ENCODE results near the gene ICA1L.
"Not testable (repeated sequence)": the region's sequence is repeated elsewhere in the genome, so short reads cannot be mapped to it uniquely, and the experiment has no call there.

Gene ICA1L

DNA sequence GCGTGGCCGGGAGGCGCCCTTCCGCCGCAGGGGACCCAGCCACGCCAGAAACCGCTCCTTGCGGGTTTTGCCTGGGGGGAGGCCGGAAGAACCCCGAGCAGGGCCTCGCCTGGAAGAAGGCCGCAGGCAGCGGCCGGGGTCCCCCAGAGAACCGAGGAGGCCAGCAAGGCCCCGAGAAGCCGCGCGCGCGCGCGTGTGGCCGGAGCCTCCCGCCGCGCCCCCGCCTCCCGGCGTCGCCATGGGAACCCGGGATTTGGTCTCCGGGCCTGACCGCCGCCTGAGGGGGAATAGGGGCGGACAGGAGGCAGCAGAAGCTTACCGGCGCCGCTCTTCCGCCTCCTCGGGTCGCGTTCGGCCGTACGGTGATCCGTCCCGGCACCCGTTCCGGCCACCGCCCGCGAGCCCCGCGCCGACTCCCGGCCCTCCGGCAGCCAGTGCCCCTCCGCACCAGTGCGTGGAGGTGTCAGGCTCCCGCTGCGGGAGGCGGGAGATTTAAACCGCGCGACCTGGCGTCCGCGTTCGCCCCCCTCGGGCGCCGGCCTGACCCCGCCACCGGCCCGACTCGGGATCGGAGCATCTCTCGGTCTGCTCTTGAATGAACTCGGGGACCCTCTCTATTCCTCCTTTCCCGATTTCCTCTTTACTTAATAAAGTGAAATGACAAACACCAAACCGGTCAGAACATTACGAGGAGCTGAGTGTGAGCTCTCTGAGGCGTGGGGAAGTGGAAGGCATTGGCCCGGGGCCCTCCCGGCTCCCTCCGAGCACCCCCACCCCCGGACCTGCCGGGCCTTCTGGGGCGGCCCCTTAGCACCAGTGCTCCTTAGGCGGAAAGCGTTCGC lies at the start of gene ICA1L:
TSS of gene ICA1L (minus strand) at position 467 of the 842 bp plus-strand sequence. CDS start 42,757 bp downstream, outside the sequence.
- DNase-seq (ENCODE audit: low read depth in 3 of 3) = peak; percentile 17 to 33 (median 28)

DNA sequence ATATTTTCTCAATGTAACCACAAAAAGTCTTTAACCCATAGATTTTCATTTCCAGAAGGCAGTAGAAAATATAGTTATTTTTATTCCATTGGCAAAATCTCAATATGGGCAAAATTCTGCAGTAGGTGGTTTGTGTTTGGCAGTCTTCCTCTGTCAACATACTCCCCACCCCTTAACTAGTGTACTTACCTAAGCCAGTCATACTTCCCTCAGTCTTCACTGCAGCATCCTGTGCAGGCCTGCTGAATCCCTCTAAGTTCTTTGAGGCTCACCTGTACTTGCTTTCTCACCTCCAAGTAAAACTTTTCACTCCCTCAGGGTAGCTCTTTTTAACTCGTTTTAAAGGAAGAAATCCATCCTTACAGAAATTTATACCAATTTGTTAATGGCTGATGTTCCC lies 47.3 kb upstream of the ICA1L start:
- no peak for DNase-seq (ENCODE audit: low read depth in 3 of 3)

DNA sequence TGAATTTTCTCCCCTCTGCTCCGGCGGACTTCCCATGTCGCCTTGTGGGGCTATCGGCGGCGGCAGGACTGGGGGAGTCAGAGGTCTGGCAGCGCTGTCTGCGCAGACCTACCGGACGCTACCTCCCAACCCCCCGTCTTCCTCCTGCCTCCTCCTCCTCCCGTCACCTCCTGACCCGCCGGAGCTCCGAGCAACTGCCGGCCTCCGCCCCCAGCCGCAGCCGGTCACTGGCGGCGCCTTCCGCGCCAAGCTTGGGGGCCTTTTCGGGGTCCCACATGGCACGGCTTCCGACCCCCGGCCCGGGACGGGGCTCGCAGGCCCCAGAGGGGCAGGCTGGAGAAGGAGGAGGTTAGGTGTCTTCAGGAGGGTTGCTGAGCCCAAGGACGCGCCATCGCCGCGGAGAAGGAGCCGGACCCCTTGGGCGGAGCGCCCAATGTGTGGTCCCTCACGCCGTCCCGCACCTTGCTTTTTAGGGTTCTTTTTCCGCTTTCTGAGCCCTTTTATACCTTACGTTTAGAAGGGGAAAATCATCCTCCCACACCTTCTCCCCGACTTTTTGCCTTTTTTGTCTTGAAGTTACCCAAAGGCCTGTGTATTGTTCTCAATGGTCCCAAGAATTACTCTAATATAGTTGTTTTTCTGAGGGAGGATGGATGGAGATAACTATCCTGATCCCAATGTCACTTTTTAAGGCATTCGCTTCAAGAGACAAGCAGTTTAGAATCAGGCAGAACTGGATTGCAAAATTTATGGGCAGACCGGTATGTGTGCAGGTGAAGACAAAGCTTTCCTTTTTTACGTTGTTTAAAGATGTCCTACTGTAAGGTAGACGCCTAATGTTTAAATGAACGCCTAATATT lies 41.0 kb upstream of the ICA1L start:
- peak in 2 of 3 experiments; percentile 2 to 26 for DNase-seq (ENCODE audit: low read depth in 3 of 3)

DNA sequence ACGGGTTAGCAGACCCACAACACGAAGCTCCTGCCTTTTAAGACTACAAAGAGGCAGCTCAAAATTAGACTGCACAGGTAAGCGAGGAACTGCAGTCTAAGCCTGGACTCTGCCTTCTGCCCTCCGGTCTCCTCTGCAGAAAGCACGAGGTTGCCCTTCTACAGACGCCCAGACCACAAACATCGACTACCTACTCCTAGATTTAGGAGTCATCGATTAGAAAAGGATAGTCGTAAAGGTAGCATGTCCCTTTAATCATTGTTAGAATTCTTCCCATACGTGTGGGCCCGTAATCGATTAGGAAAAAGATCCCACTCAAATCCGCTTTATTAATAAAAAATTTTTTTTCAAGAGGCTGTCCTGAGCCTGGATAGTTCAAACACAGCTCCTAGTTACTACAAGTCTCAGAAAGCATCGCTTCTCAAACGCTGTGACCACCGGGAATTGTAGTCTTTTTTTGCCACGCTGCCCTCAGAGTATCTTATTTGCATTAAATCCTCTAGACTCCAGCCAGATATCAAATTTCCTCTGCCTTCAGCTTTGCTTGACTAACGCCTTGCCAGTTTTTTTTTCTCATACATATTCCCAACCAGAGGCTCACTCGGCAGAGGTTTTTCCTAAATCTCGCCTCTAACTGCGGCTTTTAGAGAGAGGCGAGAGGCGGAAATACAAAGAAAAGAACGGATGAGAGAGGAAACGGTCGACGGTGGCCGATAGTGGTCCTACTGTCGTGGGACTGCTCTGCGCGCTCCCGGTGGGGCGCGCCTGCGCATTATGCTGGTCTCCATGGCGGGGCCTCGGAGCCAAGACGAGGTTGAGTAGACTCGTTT lies 40.2 kb upstream of the ICA1L start, which contains the start of the genes CARF and WDR12:
TSS of gene CARF (plus strand) at position 764 of the 830 bp plus-strand sequence. CDS start 29,628 bp downstream, outside the sequence.
TSS of gene WDR12 (minus strand) at position 162 of the 830 bp plus-strand sequence. CDS start 197 bp downstream, outside the sequence.
- peak; percentile 73 to 79 (median 78) for DNase-seq (ENCODE audit: low read depth in 3 of 3)

DNA sequence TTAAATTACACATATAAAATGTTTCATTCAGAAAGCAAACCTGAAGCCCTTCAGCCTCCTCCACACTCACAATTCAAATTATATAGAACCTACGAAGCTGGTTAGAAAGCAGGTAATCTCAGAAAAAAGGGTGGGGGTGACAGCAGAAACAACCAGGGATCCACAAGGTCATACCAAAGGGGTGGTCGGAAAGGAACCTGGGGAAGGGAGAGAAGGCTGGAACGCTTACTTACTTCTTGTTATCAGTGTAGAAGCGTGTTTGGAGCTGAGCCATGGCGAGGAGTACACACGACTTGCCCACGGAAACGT lies 39.6 kb upstream of the ICA1L start:
- DNase-seq (ENCODE audit: low read depth in 3 of 3) = no peak

DNA sequence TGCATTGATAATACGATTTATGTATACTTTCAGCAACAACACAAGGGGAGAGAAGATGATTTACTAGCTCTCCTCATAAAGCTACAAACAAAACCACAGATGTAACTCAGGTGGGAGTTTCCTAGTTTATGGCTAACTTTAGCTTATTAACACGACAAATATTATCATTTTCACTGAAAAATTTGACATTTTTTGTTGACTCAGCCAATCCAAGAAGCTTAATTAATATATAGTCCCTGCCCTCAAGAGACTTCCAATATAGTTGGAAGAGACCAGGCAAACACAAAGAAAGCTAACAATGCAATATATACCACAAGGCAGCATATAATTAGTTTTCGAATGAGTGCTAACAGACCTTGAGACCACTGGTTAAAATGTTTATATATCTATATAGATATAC lies 39.1 kb upstream of the ICA1L start:
- DNase-seq (ENCODE audit: low read depth in 3 of 3) = no peak

DNA sequence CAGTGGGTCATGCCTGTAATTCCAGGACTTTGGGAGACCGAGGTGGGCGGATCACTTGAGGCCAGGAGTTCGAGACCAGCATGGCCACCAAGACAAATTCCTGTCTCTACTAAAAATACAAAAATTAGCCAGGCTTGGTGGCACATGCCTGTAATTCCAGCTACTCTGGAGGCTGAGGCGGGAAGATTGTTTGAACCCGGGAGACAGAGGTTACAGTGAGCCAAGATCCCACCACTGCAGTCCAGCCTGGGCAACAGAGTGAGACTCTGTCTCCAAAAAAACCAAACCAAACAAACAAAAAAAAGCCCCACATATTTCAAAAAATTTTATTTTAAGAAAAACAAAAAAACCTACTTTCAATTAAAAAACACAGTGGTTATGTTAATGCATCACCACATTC lies 38.7 kb upstream of the ICA1L start:
- not testable (repeated sequence) for DNase-seq (ENCODE audit: low read depth in 3 of 3)

DNA sequence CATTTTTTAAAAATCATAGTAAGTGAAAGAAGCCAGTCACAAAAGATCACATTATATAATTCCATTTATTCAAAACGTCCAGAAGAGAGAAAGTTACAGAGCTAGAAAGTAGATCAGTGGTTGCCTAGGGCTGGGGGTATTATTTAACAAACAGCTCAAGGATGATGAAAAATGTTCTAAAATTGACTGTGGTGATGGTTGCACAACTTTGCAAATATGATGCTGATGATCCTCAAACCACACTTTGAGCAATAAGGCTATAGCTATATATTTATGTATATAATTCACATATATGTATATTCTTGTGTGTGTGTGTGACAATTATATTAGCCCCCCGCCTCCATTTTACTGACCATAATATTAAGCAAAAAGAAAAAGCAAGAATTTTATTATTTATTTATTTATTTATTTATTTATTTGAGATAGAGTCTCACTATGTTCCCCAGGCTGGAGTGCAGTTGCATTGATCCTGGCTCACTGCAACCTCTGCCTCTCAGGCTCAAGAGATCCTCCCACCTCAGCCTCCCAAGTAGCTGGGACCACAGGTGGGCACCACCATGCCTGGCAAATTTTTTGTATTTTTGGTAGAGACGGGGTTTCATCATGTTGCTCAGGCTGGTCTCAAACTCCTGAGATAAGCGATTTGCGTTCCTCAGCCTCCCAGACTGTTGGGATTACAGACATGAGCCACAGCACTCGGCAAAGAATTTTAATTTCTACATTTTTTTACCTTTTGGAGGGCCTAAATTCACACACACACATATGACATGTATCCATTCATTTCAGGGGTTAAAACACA lies 38.0 kb upstream of the ICA1L start:
- no peak for DNase-seq (ENCODE audit: low read depth in 3 of 3)

DNA sequence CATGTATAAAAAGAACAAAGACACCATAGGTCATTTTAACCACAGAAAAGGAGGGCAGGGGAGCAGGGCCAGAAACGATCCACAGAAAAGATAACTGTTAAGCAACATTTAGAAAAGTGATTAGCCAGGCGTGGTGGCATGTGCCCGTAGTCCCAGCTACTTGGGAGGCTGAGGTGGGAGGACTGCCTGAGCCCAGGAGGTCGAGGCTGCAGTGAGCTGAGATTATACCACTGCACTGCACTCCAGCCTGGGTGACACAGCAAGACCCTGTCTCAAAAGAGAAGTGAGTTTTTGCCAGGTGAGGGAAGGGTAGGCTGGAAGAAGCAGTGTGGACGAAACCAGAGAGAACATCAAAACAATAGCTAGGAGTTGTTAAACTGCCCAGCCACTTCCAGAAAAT lies 36.6 kb upstream of the ICA1L start:
- DNase-seq (ENCODE audit: low read depth in 3 of 3) = no peak

DNA sequence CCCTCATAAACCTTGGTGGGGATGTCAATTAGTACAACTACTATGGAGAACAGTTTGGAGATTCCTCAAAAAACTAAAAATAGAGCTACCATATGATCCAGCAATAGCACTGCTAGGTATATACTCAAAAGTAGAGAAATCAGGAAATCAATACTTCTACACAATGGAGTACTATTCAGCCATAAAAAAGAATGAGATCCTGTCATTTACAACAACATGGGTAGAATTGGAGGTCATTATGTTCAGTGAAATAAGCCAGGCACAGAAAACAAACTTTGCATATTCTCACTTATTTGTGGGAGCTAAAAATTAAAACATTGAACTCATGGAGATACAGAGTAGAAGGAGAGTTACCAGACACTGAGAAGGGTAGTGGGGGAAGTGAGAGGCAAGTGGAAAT lies 33.9 kb upstream of the ICA1L start:
- DNase-seq (ENCODE audit: low read depth in 3 of 3) = not testable (repeated sequence)

DNA sequence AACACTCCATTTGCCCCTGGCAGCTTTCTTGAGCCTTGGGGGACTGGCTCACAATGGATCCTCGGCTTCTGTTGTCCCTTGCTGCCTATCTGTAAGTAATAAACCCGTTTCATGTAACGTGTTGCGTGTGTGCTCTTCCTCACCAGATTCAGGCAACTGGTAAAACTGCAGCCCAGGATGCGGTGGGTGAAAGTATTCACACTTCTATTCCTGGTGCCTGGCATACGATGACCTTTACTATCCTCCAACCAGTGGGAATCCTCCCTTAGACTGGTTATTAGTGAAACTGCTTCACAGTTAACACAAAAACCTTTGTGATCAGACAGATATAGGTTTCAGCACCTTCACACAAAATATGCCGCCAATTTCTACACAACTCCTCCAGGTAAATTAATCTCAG lies 13.6 kb upstream of the ICA1L start:
- DNase-seq (ENCODE audit: low read depth in 3 of 3) = no peak

DNA sequence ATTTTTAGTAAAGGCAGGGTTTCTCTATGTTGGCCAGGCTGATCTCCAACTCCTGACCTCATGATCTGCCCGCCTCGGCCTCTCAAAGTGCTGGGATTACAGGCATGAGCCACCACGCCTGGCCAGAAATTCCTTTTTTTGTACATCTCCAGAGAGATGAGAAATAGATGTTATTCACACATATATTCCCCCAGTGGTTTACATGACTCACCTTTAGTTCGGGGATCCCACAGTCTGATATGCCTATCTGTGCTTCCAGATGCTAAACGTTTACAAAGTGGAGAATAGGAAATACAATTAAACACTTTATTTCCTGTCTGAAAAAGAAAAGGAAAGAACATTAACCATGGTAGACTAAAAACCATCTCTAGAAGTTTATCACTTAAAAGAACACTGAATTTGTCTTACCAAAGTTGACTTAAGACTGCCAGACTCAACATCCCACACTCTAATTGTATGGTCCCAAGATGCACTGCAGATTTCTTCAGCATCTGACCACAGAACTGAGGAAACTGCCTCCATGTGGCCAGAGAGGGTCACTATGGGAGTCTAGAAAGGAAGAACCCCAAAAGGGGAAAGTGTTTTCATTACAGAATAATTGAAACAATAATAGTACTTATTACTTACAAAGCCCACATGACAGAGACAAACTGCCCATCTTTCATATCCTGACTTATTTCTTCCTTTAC lies 12.6 kb upstream of the ICA1L start:
- DNase-seq (ENCODE audit: low read depth in 3 of 3) = no peak

DNA sequence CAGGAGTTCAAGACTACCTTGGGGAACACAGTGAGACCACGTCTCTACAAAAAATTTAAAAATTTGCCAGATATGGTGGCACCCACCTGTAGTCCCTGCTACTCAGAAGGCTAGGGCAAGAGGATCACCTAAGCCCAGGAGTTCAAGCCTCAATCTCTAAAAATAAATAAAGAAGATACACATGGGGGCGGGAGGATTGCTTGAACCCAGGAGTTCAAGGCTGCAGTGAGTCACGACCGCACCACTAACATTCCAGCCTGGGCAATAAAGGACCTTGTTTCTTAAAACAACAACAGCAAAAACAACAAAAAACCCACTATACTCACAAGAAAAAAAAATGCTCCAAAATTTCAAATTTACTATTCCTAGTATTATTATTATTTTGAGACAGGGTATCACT lies 10.0 kb upstream of the ICA1L start:
- DNase-seq (ENCODE audit: low read depth in 3 of 3) = no peak

DNA sequence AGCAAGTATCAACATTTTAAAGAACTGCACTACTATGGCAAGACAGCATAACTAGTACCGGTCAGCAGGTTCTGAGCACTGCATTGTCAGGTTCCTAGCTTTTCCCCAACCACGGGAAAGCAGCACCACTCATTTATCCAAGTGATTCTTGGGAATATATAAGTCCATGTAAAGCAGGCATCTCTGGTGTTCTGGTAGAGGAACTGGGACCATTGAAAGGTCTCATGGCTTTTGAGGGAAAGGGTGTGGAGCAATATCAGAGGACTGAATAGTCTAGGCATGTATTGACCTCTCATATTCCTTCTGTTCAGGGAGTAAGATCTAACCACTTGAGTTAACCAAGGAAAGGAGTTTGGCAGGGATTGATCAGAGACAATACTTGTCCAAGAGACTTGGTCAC lies 6.1 kb upstream of the ICA1L start:
- DNase-seq (ENCODE audit: low read depth in 3 of 3) = no peak

DNA sequence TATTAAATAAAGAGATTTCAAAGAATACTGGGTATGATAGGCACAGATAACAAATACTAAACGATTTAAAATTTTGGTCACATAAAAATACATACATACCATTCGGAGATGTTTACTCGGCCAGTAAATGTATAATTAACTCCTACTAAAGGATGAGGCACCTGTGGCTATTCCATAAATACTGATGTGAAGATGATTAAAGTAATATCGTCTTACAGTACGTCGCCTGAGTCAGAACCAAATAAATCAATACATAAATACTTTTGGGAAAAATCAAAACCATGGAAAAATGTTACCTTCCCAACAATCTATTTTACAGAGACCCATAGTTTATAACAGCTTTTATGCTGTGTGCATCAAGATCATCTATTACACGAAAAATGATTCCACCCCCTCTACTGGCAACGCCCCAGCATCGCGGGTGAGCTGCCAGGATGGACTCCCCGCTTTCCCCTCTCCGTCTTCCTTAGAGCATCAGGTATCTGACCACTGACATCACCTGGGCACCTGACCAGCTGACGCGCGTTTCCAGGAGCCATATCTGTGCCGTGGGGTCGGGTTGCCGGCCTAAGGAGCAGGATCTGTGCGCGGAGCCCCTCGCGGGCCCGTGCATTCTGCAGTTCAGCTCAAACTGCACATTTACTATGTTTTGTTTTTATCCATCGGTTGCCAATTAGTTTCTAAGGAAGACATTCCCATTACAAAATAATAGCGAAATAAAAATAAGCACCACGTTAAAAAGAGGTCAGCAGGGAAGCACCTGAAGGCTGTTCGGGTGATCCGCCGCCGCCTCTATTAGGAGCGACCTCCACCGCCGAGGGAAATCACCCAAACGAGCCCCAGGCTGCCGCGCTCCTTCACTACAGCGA lies 901 bp downstream of the ICA1L start:
- DNase-seq (ENCODE audit: low read depth in 3 of 3) = peak; percentile 32 to 42 (median 37)

DNA sequence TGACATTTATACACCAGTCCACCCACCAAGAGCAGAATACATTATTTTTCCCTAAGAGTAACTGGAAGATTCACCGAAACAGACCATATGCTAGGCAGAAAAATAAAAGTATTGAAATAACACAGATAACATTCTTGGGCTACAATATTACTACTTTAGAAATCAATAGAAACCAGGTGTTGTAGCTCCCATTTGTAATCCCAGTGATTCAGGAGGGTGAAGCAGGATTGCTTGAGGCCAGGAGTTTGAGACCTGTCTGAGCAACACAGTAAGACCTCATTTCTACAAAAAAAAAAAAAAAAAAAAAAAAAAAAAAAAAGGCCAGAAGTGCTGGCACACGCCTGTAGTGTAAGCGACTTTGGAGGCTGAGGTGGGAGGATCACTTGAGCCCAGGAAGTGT lies 9.6 kb downstream of the ICA1L start:
- no peak for DNase-seq (ENCODE audit: low read depth in 3 of 3)

DNA sequence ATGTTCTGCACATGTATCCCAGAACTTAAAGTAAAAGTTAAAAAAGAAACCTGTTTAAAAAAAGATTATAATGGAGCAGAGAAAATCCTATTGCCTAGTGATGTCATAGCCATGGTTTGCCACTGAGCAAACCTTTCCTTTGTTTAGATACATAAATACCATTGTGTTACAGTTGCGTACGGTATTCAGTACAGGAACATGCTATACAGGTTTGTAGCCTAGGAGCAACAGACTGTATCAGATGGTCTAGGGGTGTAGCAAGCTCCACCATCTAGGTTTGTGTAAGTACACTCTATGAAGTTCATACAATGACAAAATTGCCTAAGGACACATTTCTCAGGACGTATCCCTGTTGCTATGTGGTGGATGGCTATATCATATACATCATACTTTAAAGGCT lies 13.0 kb downstream of the ICA1L start:
- no peak for DNase-seq (ENCODE audit: low read depth in 3 of 3)

DNA sequence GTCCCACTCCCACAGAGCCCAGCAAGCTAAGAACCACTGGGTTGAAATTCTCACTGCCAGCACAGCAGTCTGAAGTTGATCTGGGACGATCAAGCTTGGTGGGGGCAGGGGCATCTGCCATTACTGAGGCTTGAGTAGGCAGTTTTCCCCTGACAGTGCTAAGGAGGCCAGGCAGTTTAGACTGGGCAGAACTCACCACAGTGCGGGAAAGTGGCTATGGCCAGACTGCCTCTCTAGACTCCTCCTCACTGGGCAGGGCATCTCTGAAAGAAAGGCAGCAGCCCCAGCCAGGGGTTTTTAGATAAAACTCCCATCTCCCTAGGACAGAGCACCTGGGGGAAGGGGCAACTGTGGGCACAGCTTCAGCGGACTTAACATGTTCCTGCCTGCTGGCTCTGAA lies 22.2 kb downstream of the ICA1L start:
- DNase-seq (ENCODE audit: low read depth in 3 of 3) = not testable (repeated sequence)

DNA sequence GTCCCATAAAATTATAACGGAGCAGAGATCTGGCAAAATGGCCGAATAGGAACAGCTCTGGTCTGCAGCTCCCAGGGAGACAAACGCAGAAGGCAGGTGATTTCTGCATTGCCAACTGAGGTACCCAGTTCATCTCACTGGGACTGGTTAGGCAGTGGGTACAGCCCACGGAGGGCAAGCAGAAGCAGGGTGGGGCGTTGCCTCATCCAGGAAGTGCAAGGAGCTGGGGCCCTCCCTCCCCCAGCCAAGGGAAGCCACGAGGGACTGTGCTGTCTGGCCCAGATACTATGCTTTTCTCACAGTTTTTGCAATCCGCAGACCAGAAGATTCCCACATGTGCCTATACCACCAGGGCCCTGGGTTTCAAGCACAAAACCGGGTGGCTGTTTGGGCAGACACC lies 22.8 kb downstream of the ICA1L start:
- no peak for DNase-seq (ENCODE audit: low read depth in 3 of 3)

Data from stimulated activated CD4-positive, alpha-beta T cell treated with anti-CD3 and anti-CD28 coated beads, TNF-alpha, amount 100 ng/mL, for 4 hours (primary cell).